ENCODE measurements around the gene ULBP3. TPM values are rescaled to one million over a fixed set of nuclear protein-coding genes. Genes with fewer than 3 reads are reported as not detected.

The ULBP3 gene
- total and polyA plus RNA-seq, 9 of the 15 experiments (the other 6 are each of a cell fraction or from before 2014, with no cell fraction given): 0.25 to 0.33 TPM; not detected in 7

GRCh38 chr6:150048099-150048498 lies 20.8 kb downstream of the ULBP3 start:
- intact Hi-C loops (cut with micrococcal nuclease): no loop called here
- H3K4me2 ChIP-seq (ENCODE audit: insufficient read depth, low read length): no peak overlapping the region
- H3K9me3 ChIP-seq (replicated peaks; ENCODE audit: control insufficient read depth, insufficient read depth, low read depth, low read length): no peaks in the 10 kb centered on the region
- no peaks in the 10 kb centered on the region for H3K4me1 ChIP-seq (replicated peaks in 1 of 2; ENCODE audit: control insufficient read depth in 2 of 2, insufficient read depth in 2 of 2, low read length in 2 of 2)
- FAIRE-seq (no peak), DNase-seq (ENCODE audit: extremely low read depth in 1 of 4, low spot score in 3 of 4) (no peak), ATAC-seq (no peak)
- no peaks in the 10 kb centered on the region for H3K79me2 ChIP-seq (ENCODE audit: control insufficient read depth, insufficient read depth, low read length)
- H4K20me1 ChIP-seq (replicated peaks; ENCODE audit: control insufficient read depth, insufficient read depth, low read length): peaks cover 3% of the 10 kb centered on the region; the same call in 1 of the 2 replicates
- in situ Hi-C loops (cut with MboI): no loop called here
- BruUV-seq (replicated peaks): no TSS peak
- ChIA-PET POLR2A (no interaction called here), CTCF (ENCODE audit: low intra/inter-chr PET ratio) (no interaction called here)
- no peak overlapping the region for H3K27ac ChIP-seq (ENCODE audit: extremely low read depth, low read depth, low read length)
- H3K4me3 ChIP-seq: no peak overlapping the region
- TF ChIP-seq IRF1 (CRISPR knock-in tag; IDR thresholded peaks at IDR 0.05; ENCODE audit: borderline replicate concordance) (no peak), CTCF (IDR thresholded peaks at IDR 0.05 in 2 of 3, conservative IDR thresholded peaks at IDR 0.05 in 1 of 3; ENCODE audit: insufficient read depth in 2 of 3, low read depth in 1 of 3, low read length in 3 of 3) (no peak), ARHGAP35 (IDR thresholded peaks at IDR 0.05; ENCODE audit: partially characterized antibody) (no peak), GABPB1 (CRISPR knock-in tag; IDR thresholded peaks at IDR 0.05) (no peak), PML (IDR thresholded peaks at IDR 0.05; ENCODE audit: low read length) (no peak)
- no peaks in the 10 kb centered on the region for H3K36me3 ChIP-seq (ENCODE audit: control insufficient read depth, insufficient read depth, low read length)
- peaks cover 3% of the 10 kb centered on the region for H3K9me1 ChIP-seq (ENCODE audit: control insufficient read depth, insufficient read depth, low read length)
- H3K9ac ChIP-seq (ENCODE audit: insufficient read depth in 1 of 2, low read depth in 2 of 2, low read length in 2 of 2): no peak overlapping the region
- no peak overlapping the region for H2AFZ ChIP-seq (ENCODE audit: low read depth, low read length)
- WGBS (ENCODE audit: insufficient coverage, low coverage, missing lambda C conversion rate): 1% methylated on average over 4 of the region's 4 CpGs
- H3K27me3 ChIP-seq (ENCODE audit: control insufficient read depth in 2 of 2, insufficient read depth in 2 of 2, low read length in 2 of 2): peaks cover 44 to 63% of the 10 kb centered on the region in 2 experiments
